Activated CD4-positive, alpha-beta T cell treated with anti-CD3 and anti-CD28 coated beads for 36 hours (primary cell): ENCODE results near the gene COLEC12. TPM values are rescaled to one million over a fixed set of nuclear protein-coding genes. Genes with fewer than 3 reads are reported as not detected.

Experiments used
- ATAC-seq: fragments of 200-7000 bp; cut with Tn5 transposase; one replicate; pipeline ENCODE4 v1.10.0; 2021; ENCODE audit warnings: mild to moderate bottlenecking, moderate library complexity
- CTCF ChIA-PET: fragments of 350-600 bp; sonication (Branson Sonifier 250); formaldehyde crosslinking; loops from one replicate; lab custom pipeline; 2021; ENCODE audit warnings: antibody characterized with exemption; lab: Charles Lee
- POLR2A ChIA-PET: fragments of 350-600 bp; sonication (Branson Sonifier 250); formaldehyde crosslinking; loops from one replicate; lab custom pipeline; 2021; ENCODE audit warnings: antibody characterized with exemption, inconsistent platforms; lab: Charles Lee
- DNase-seq: peaks from one replicate; pipeline ENCODE4 v3.0.0-alpha.2; 2020
- H3K27ac Mint-ChIP-seq: one replicate; pipeline ENCODE4 v1.8.0; 2021; ENCODE audit warnings: mixed read lengths
- H3K27me3 Mint-ChIP-seq: one replicate; pipeline ENCODE4 v1.8.0; 2021; ENCODE audit warnings: mixed read lengths
- H3K36me3 Mint-ChIP-seq: one replicate; pipeline ENCODE4 v1.8.0; 2021; ENCODE audit warnings: low read depth, mixed read lengths
- H3K4me1 Mint-ChIP-seq: one replicate; pipeline ENCODE4 v1.8.0; 2021; ENCODE audit warnings: mixed read lengths
- H3K4me3 Mint-ChIP-seq: one replicate; pipeline ENCODE4 v1.8.0; 2021; ENCODE audit warnings: mild to moderate bottlenecking, moderate library complexity, mixed read lengths
- H3K9me3 Mint-ChIP-seq: one replicate; pipeline ENCODE4 v1.8.0; 2021; ENCODE audit warnings: low read depth, mixed read lengths
- intact Hi-C, 2 experiments: fragments of 100-400 bp; cut with DNase I in 1 of 2; cut with micrococcal nuclease in 1 of 2; formaldehyde crosslinking; loops; one replicate each; pipeline versions ENCODE4 v1.14.2 to v1.15.1; 2022 to 2024; cut with DNase I, micrococcal nuclease
- total RNA-seq, 2 experiments: library from RNA; stranded (reverse); gene quantifications; one replicate each; pipeline ENCODE4 v1.2.3, GENCODE V29; 2021

The COLEC12 gene
- total RNA-seq, 2 experiments from 2014 or later = not detected

- ATAC-seq (no peak), DNase-seq (no peak)
- intact Hi-C loops = no loop called here
- Mint-ChIP-seq H3K4me3 (no peak overlapping the region), H3K9me3 (no peaks in the 10 kb centered on the region), H3K27me3 (peaks cover 6% of the 10 kb centered on the region), H3K27ac (no peak overlapping the region), H3K4me1 (no peaks in the 10 kb centered on the region), H3K36me3 (no peaks in the 10 kb centered on the region)
- ChIA-PET CTCF (interaction anchor here (0.6 kb wide), 1 partner anchor 14 kb away, joined by 3 read pairs; no protein-coding TSS in a partner anchor), POLR2A (no interaction called here)
Observed at GRCh38 chr18:470661-471501, 29.6 kb downstream of the COLEC12 start.

GRCh38 chr18:468955-469790, 31.3 kb downstream of the COLEC12 start:
- no peaks in the 10 kb centered on the region for H3K4me1 Mint-ChIP-seq
- intact Hi-C loops = no loop called here
- H3K27me3 Mint-ChIP-seq = peaks cover 10% of the 10 kb centered on the region
- ChIA-PET CTCF (no interaction called here), POLR2A (no interaction called here)
- ATAC-seq (no peak), DNase-seq (no peak)
- H3K4me3 Mint-ChIP-seq = no peak overlapping the region
- H3K36me3 Mint-ChIP-seq = no peaks in the 10 kb centered on the region
- no peak overlapping the region for H3K27ac Mint-ChIP-seq
- no peaks in the 10 kb centered on the region for H3K9me3 Mint-ChIP-seq

DNA sequence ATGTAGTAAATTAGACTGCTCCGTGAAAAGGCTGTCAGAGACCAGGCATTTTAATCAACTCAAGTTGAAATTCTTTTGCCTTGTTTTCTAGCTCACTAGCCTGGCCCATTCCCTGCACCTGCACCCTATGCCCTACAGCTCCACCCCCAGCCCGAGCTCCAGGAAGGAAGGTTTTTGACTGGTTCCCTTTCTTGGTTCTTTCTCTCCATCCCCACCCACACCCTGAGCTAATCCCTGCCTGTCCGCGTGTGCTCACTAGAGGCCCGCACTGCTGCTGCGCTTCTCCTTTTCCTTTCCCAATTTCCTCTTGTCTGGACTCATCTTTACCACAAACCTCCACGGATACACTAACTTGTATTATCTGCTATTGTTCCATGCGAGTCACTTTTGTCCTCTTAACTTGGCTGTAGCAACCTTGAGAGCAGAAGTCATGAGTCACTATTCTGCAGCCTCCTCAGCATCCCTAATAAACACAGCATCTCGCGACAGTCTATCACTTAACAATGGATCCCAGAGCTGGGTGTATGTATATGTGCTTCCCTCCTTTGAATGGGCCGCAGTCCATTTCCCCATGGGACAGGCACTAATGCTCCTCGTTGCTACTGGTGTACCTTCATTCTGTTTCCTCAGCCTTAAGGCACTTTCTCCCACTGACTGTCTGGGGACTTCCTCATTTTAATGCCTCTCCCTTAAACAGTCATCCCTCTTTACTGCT, 36.5 kb downstream of the COLEC12 start:
- no peak overlapping the region for H3K27ac Mint-ChIP-seq
- H3K4me3 Mint-ChIP-seq = no peak overlapping the region
- CTCF ChIA-PET = interaction anchor here (1.2 kb wide), 1 partner anchor 249 kb away, joined by 3 read pairs; no protein-coding TSS in a partner anchor
- no peaks in the 10 kb centered on the region for H3K36me3 Mint-ChIP-seq
- POLR2A ChIA-PET = no interaction called here
- H3K4me1 Mint-ChIP-seq = peaks cover 2% of the 10 kb centered on the region
- ATAC-seq = no peak
- H3K27me3 Mint-ChIP-seq = peaks cover 24% of the 10 kb centered on the region
- H3K9me3 Mint-ChIP-seq = no peaks in the 10 kb centered on the region
- intact Hi-C loops = no loop called here
- no peak for DNase-seq

DNA sequence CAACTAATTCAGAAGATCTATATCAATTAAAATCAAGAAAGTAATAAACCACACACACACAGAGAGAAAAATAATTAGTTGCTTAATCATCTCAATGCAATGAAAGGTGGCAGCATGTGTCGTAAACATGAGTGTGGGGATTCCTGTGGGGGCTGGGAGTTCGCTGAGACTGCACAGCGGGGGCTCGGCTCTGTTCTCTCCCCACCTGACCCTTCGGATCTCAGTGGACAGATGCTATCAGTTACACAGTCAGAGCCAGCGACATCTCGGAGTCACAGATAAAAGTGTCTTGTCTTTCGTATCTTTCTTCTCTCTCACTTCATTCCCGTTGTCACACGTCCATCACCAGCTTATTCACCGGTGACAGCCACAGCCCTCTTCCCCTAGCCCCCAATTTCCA, 37.1 kb downstream of the COLEC12 start:
- H3K4me3 Mint-ChIP-seq = no peak overlapping the region
- H3K27ac Mint-ChIP-seq = no peak overlapping the region
- intact Hi-C loops = no loop called here
- peaks cover 2% of the 10 kb centered on the region for H3K4me1 Mint-ChIP-seq
- CTCF ChIA-PET = interaction anchor here (1.2 kb wide), 1 partner anchor 249 kb away, joined by 3 read pairs; no protein-coding TSS in a partner anchor
- DNase-seq (no peak), ATAC-seq (no peak)
- H3K27me3 Mint-ChIP-seq = peaks cover 23% of the 10 kb centered on the region
- no peaks in the 10 kb centered on the region for H3K36me3 Mint-ChIP-seq
- POLR2A ChIA-PET = no interaction called here
- H3K9me3 Mint-ChIP-seq = no peaks in the 10 kb centered on the region

DNA sequence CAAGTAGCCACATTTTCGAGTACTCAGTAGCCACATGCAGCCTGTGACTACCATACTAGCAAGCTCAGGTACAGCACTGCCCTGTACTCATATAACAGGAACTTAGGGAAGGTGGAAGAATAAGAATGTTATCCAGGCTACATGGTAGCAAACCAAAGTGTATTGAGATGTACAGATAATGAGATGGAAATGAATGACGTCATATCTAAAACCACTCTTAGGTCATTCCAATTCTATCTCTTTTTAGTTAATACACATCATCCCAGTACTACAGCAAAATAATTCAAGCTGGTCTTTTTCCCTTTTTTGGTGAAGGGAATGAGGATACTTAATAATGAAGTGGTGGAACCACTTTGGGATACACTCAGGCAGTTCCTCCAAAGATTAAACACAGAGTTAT, 38.7 kb downstream of the COLEC12 start:
- no peak for ATAC-seq
- ChIA-PET CTCF (no interaction called here), POLR2A (no interaction called here)
- Mint-ChIP-seq H3K4me3 (no peak overlapping the region), H3K27ac (no peak overlapping the region), H3K4me1 (peaks cover 2% of the 10 kb centered on the region), H3K9me3 (no peaks in the 10 kb centered on the region), H3K36me3 (no peaks in the 10 kb centered on the region), H3K27me3 (peaks cover 24% of the 10 kb centered on the region)
- intact Hi-C loops = no loop called here
- no peak for DNase-seq

GRCh38 chr18:460791-461190, 39.7 kb downstream of the COLEC12 start:
- Mint-ChIP-seq H3K4me3 (no peak overlapping the region), H3K4me1 (peaks cover 2% of the 10 kb centered on the region), H3K27me3 (peaks cover 26% of the 10 kb centered on the region), H3K27ac (no peak overlapping the region), H3K9me3 (no peaks in the 10 kb centered on the region), H3K36me3 (no peaks in the 10 kb centered on the region)
- ChIA-PET CTCF (no interaction called here), POLR2A (no interaction called here)
- ATAC-seq = no peak
- no peak for DNase-seq
- intact Hi-C loops = no loop called here

DNA sequence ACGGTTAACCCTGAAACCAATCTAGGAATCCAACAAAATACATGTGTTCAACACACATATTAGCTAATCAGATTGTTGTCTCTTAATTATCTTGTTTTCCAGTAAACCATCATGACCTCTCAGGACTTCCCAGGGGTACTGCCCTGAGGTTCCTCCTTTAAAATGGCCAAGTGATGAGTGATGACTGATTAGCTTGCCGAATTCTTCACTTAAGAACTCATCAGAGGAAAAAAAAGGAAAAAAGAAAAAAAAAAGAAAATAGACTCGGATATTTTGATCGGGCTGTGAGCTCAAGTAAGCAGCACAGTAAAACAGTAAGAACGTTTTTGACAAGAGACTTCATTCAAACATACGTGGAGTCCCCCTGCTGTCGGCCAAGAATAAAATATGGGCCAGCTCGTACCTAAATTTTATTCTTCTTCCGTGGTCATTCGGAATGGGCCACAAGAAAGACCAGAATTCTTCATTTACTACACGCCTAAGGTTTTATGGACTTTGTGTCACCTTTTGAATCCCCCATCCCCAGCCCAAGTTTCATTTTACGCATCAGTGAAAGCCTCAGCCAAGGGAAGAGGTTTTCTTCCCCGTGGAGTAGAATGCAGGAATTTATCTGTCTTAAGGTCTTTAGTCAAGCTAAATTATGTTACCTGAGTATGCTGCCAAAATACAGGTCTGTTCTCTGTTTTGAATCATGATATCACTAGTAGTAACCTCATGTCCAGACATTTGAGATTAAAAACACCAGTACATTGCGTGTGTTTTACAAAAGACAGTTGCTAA, 40.5 kb downstream of the COLEC12 start:
- intact Hi-C loops = no loop called here
- H3K27me3 Mint-ChIP-seq = peaks cover 26% of the 10 kb centered on the region
- ChIA-PET CTCF (no interaction called here), POLR2A (interaction anchor here (0.6 kb wide), 1 partner anchor 247 kb away, joined by 3 read pairs; no protein-coding TSS in a partner anchor)
- H3K4me3 Mint-ChIP-seq = no peak overlapping the region
- DNase-seq = no peak
- H3K27ac Mint-ChIP-seq = no peak overlapping the region
- peaks cover 2% of the 10 kb centered on the region for H3K4me1 Mint-ChIP-seq
- ATAC-seq = no peak
- no peaks in the 10 kb centered on the region for H3K36me3 Mint-ChIP-seq
- H3K9me3 Mint-ChIP-seq = no peaks in the 10 kb centered on the region

- Mint-ChIP-seq H3K4me3 (no peak overlapping the region), H3K27ac (no peak overlapping the region), H3K4me1 (no peaks in the 10 kb centered on the region), H3K9me3 (no peaks in the 10 kb centered on the region), H3K27me3 (peaks cover 16% of the 10 kb centered on the region), H3K36me3 (no peaks in the 10 kb centered on the region)
- intact Hi-C loops = no loop called here
- no peak for DNase-seq
- POLR2A ChIA-PET = no interaction called here
- CTCF ChIA-PET = interaction anchor here (0.6 kb wide), 1 partner anchor 13 kb away, joined by 3 read pairs; no protein-coding TSS in a partner anchor
- ATAC-seq = no peak
Observed at GRCh38 chr18:457521-458412, 42.7 kb downstream of the COLEC12 start.

DNA sequence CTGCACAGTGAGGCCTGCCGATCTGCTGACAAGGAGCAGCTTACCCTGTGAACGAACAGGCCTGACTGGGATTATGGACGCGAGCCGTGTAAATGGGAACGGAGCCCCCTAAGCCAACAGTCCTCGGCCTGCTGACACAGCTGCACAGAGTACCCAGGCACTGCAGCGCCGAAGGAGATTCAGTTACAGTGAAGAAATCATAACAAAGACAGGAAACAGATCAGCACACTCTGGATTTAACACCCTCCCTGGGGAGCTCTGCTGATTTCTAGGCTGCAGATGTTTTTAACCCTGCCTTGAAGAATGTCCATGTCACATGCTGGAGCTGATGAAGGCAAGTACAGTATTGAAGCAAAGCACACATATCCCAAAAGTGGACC, 43.4 kb downstream of the COLEC12 start:
- ChIA-PET CTCF (interaction anchor here (0.6 kb wide), 1 partner anchor 14 kb away, joined by 3 read pairs; no protein-coding TSS in a partner anchor), POLR2A (no interaction called here)
- DNase-seq = no peak
- Mint-ChIP-seq H3K27ac (no peak overlapping the region), H3K36me3 (no peaks in the 10 kb centered on the region), H3K4me1 (no peaks in the 10 kb centered on the region), H3K27me3 (peaks cover 14% of the 10 kb centered on the region), H3K9me3 (peaks cover under 1% of the 10 kb centered on the region), H3K4me3 (no peak overlapping the region)
- no peak for ATAC-seq
- intact Hi-C loops = no loop called here
